Measurements from ENCODE around the gene MTSS2.

GRCh38 chr16:70656065-70656711, 29.7 kb downstream of the MTSS2 start:
- TF ChIP-seq CTCF (IDR thresholded peaks at IDR 0.05) (no peak), POLR2A (IDR thresholded peaks at IDR 0.05) (no peak)

All from stomach (tissue), 4 donors.